HG03060 (cell line): ENCODE data around the gene CTSH.
"Not testable (repeated sequence)": the region's sequence is repeated elsewhere in the genome, so short reads cannot be mapped to it uniquely, and the experiment has no call there.

Experiments
- ATAC-seq: cut with Tn5 transposase; IDR thresholded peaks from one replicate; pipeline ENCODE4 v1.9.1; 2021; ENCODE audit warnings: low read depth, moderate number of reproducible peaks; ENCODE audit not compliant: unreplicated experiment

The CTSH gene

GRCh38 chr15:78925076-78925624 is 19.7 kb downstream of the CTSH start:
- no peak for ATAC-seq

- ATAC-seq: no peak
Observed at GRCh38 chr15:78923480-78924360, 21.1 kb downstream of the CTSH start.

DNA sequence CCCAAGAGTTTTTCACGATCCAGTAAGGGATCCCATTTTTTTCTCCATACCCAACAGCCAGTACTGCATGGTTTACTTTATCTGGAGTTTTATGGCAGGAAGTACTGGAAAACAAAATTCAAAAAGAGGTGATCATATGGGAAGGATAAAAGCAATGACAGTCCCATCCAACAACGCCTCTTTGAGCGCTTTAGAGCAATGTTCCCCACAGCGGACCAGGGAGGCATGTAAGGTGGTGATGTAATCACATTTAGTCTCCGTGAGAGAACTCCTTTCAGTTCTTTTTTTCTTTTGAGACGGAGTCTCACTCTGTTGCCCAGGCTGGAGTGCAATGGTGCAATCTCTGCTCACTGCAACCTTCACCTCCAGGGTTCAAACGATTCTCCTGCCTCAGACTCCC is 21.8 kb downstream of the CTSH start:
- ATAC-seq: no peak

- ATAC-seq: no peak
Observed at GRCh38 chr15:78922527-78922926, 22.3 kb downstream of the CTSH start.

DNA sequence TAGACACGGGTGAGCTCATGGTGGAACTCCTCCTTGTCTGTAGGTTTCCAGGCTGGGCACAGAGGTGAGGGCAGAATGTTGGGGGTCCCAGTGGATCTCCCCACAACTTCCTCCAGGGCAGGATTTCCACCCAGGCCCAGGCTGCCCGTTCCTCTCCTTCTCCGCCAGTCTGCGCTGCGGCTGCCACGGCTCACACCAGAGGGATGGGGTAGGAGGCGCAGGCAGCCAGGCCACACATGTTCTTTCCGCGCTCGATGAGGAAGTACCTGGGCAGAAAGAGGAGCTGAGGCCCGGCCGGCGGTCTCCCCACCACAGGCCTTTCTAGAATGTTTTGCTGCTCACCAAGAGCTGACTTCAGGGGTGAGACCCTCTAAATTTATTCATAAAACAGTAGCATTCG is 22.9 kb downstream of the CTSH start:
- no peak for ATAC-seq

GRCh38 chr15:78921517-78921916 is 23.3 kb downstream of the CTSH start:
- ATAC-seq: no peak

- ATAC-seq: no peak
Observed at GRCh38 chr15:78917888-78918287, 27.0 kb downstream of the CTSH start.

GRCh38 chr15:78916088-78916487 is 28.8 kb downstream of the CTSH start:
- no peak for ATAC-seq

GRCh38 chr15:78915341-78916087 is 29.3 kb downstream of the CTSH start:
- ATAC-seq: no peak

- no peak for ATAC-seq
Observed at GRCh38 chr15:78914027-78914764, 30.6 kb downstream of the CTSH start.

DNA sequence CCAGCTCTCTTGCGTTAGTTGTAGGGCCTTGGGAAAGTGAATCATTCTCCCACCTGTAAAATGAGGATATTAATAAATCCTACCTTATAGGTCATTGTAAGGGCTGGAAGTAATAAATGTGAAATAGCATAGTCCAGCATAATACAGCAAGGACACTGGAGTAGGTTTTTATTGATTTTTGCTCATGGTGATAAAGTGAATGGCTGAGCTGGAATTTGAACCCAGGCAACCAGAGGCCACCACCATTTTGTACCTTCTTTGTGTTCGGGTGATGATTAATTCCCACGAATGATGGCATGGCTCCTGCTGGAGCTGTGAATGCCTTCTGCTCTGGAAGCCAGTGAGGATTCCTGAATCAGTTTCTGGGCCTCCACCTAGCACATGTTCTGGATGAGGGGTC is 31.8 kb downstream of the CTSH start:
- ATAC-seq: no peak

DNA sequence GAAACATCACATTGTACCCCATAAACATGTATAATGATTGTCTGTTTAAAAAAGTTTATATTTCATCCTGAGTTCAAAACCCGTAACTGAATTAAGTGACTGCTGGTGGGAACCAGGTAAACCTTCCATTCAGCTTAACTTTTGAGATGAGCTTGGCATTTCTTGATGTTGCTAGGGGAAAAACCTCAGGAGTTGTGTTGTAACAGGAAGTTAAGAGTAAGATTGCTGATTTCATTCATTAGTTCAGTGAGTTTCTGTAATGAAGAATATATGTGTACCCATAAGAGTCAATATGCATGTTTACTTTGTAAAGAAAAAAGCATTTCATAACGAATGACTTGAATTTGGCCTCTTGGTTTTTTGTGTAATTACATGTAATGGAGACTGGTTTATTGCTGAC is 32.5 kb downstream of the CTSH start:
- no peak for ATAC-seq

- ATAC-seq: no peak
Observed at GRCh38 chr15:78910271-78910670, 34.6 kb downstream of the CTSH start.

DNA sequence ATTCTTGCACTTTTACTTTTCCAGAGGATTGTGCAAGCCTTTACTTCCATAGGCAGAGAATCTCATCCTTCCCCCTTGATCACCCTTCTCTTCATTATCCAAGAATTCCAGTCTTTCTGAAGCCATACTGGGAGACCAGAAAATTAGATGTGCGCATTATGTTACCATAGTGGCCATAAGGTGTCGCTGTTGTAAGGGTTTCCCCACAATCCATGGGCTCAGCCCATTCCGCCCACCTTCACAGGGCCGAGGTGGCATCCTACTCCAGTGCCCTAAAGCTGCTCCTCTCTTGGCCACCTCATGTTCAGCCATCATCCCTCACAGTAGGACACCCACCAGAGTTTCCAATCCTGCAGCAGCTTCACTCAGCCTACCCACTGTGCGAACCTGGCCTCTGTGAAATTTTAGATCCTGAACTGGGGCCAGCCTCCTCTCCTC is 35.0 kb downstream of the CTSH start:
- no peak for ATAC-seq

- ATAC-seq: no peak
Observed at GRCh38 chr15:78909160-78909695, 35.6 kb downstream of the CTSH start.

DNA sequence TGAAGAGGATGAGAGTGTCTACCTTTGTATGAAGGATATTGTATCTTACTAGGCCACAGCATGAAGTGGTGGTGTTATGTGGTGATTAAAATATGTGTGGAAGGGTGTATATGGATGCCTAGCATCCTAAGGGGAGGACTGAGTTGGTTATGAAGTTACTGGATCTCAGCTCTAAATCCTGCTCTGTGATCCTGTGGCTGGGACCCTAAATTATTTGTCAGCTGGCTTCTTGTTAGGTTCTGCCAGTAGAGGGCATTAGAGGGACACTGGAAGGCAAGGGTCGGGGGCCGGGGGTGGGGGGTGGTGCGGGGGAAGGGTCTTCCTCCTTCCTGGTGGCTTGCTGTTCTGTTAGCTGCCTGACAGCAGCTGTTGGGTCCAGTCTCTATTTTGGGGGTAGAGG is 37.3 kb downstream of the CTSH start:
- ATAC-seq: no peak

- ATAC-seq: no peak
Observed at GRCh38 chr15:78906316-78906620, 38.6 kb downstream of the CTSH start.

DNA sequence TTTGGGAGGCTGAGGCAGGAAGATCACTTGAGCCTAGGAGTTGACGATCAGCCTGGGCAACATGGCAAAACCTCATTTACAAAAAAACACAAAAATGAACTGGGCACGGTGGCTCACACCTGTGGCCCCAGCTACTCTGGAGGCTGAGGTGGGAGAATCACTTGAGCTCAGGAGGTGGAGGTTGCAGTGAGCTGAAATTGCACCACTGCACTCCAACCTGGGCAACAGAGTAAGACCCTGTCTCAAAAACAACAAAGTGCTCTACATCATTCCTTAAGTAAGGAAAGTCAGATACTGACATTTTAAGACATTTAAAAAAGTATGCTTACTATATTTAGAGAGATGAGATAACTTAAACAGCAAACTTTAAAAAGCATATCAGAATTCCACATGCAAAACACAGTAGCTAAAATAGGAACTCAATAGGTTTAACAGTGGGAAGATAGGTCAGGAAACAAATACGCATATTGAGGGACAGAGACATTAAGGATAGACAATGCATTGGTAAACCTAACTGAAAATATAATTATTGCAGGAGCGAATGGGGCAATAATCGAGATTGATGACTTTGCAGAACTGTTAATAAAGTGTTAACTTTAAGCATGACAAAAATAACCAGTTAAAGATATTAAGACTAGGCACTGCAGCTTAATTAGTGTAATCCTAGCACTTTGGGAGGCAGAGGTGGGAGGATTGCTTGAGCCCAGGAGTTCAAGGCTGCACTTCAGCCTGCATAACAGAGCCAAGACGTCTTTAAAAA is 40.1 kb downstream of the CTSH start:
- ATAC-seq: no peak

- ATAC-seq: not testable (repeated sequence)
Observed at GRCh38 chr15:78902281-78903032, 42.4 kb downstream of the CTSH start.
